GM12878 (cell line): Measurements from ENCODE around the gene TREH. TPM values are rescaled to one million over a fixed set of nuclear protein-coding genes. Genes with fewer than 3 reads are reported as not detected.

Source experiments
- ATAC-seq: fragments of 200-7000 bp; cut with Tn5 transposase; 3 replicates; pipeline ENCODE4 v1.9.1; 2020; ENCODE audit warnings: mild to moderate bottlenecking, moderate library complexity
- BruUV-seq: library from RNA; stranded (reverse); fragments of 400-500 nt; replicated peaks from 2 replicates; lab custom pipeline; 2021; lab: Mats Ljungman, UMichigan
- CTCF ChIA-PET: fragments of 300-600 bp; sonication (Branson Sonifier 250); formaldehyde crosslinking; extraction: SDS; loops from one replicate; lab custom pipeline; 2021; ENCODE audit warnings: inconsistent platforms; lab: Yijun Ruan, JAX
- POLR2A ChIA-PET: fragments of 350-600 bp; formaldehyde crosslinking; extraction: SDS; loops from one replicate; lab custom pipeline; 2021; ENCODE audit warnings: inconsistent platforms; lab: Charles Lee
- RAD21 ChIA-PET: fragments of 300-600 bp; sonication (Branson Sonifier 250); formaldehyde crosslinking; loops from one replicate; lab custom pipeline; 2023; ENCODE audit warnings: antibody characterized with exemption; ENCODE audit not compliant: unreplicated experiment; lab: Charles Lee
- SMC1A ChIA-PET: fragments of 300-600 bp; sonication (Branson Sonifier 250); formaldehyde crosslinking; loops from one replicate; lab custom pipeline; 2023; ENCODE audit not compliant: unreplicated experiment, uncharacterized antibody; lab: Charles Lee
- DNase-seq: peaks from one replicate; pipeline ENCODE4 v3.0.0-alpha.2; 2011; ENCODE audit warnings: low read depth, low spot score
- FAIRE-seq: peaks from 3 replicates; lab custom pipeline; 2011; peaks lifted over from hg19 to GRCh38; lab: Jason Lieb, UNC
- H2AFZ ChIP-seq: 2 replicates; pipeline ENCODE4 v1.6.0; 2011; ENCODE audit warnings: low read depth, low read length, control low read depth; ENCODE audit not compliant: control insufficient read depth
- H3K27ac ChIP-seq: 2 replicates; pipeline ENCODE4 v1.5.1; 2011; ENCODE audit warnings: control low read depth; ENCODE audit not compliant: control insufficient read depth, insufficient read depth
- H3K27me3 ChIP-seq, 2 experiments: replicated peaks in 1 of 2; 2 replicates each; pipeline versions ENCODE4 v1.6.0 to v1.6.1; 2011; ENCODE audit warnings: low read length in 1 of 2; ENCODE audit not compliant: control insufficient read depth in 2 of 2, insufficient read depth in 2 of 2
- H3K36me3 ChIP-seq, 2 experiments: 2 replicates each; pipeline ENCODE4 v1.5.1; 2011; ENCODE audit warnings: low read length in 1 of 2; ENCODE audit not compliant: control insufficient read depth in 2 of 2, insufficient read depth in 2 of 2
- H3K4me1 ChIP-seq: 2 replicates; pipeline ENCODE4 v1.6.1; 2011; ENCODE audit warnings: mild to moderate bottlenecking, low read length, moderate library complexity, mixed read lengths; ENCODE audit not compliant: control insufficient read depth, insufficient read depth
- H3K4me2 ChIP-seq: 2 replicates; pipeline ENCODE4 v1.6.0; 2011; ENCODE audit warnings: control low read depth; ENCODE audit not compliant: control insufficient read depth, insufficient read depth
- H3K4me3 ChIP-seq: fragments of 200-600 bp; sonication (generic); 2 replicates; pipeline ENCODE4 v1.5.1; 2016
- H3K79me2 ChIP-seq: 2 replicates; pipeline ENCODE4 v1.6.0; 2011; ENCODE audit warnings: low read length; ENCODE audit not compliant: control insufficient read depth, insufficient read depth
- H3K9ac ChIP-seq: 2 replicates; pipeline ENCODE4 v1.8.0; 2011; ENCODE audit warnings: low read length, control low read depth, mixed read lengths; ENCODE audit not compliant: control insufficient read depth, insufficient read depth
- H3K9me3 ChIP-seq: replicated peaks from 3 replicates; pipeline ENCODE4 v1.5.1; 2011; ENCODE audit warnings: mild to moderate bottlenecking, low read length; ENCODE audit not compliant: control insufficient read depth, insufficient read depth
- H4K20me1 ChIP-seq: 2 replicates; pipeline ENCODE4 v1.6.0; 2011; ENCODE audit not compliant: control insufficient read depth, insufficient read depth
- BMI1 ChIP-seq: fragments of 450-650 bp; IDR thresholded peaks from 2 replicates; pipeline ENCODE4 v1.6.1; 2016; ENCODE audit warnings: mild to moderate bottlenecking, moderate library complexity, borderline replicate concordance
- E2F4 ChIP-seq: IDR thresholded peaks from 2 replicates; pipeline ENCODE4 v1.6.1; 2012; ENCODE audit warnings: low read depth, low read length, improper control_type of control experiment
- IKZF2 ChIP-seq, 2 experiments: fragments of 450-650 bp; IDR thresholded peaks; 2 replicates each; pipeline ENCODE4 v1.6.1; 2017; ENCODE audit warnings: mild to moderate bottlenecking in 2 of 2, moderate library complexity in 2 of 2
- IRF4 ChIP-seq: IDR thresholded peaks from 2 replicates; pipeline ENCODE4 v1.6.1; 2011; ENCODE audit warnings: low read depth, low read length
- MEF2A ChIP-seq: IDR thresholded peaks from 2 replicates; pipeline ENCODE4 v1.6.1; 2011; ENCODE audit warnings: low read depth, mild to moderate bottlenecking, low read length, moderate library complexity; ENCODE audit not compliant: insufficient read depth
- NBN ChIP-seq: fragments of 450-650 bp; IDR thresholded peaks from 2 replicates; pipeline ENCODE4 v1.6.1; 2016
- NRF1 ChIP-seq: conservative IDR thresholded peaks from 2 replicates; pipeline ENCODE4 v1.6.1; 2011; ENCODE audit warnings: mild to moderate bottlenecking, low read depth, low read length, improper control_type of control experiment
- RAD51 ChIP-seq: fragments of 450-650 bp; IDR thresholded peaks from 2 replicates; pipeline ENCODE4 v1.6.1; 2016; ENCODE audit warnings: moderate library complexity, mild to moderate bottlenecking, inconsistent platforms
- WGBS: methylation state at CpG from one replicate; pipeline ENCODE4 v1.1.6; 2016; ENCODE audit warnings: low lambda C conversion rate; ENCODE audit not compliant: insufficient replicate concordance, insufficient coverage; ENCODE audit errors: missing lambda C conversion rate; 5-methylcytosine and 5-hydroxymethylcytosine counted together
- in situ Hi-C: fragments of 300-500 bp; cut with MboI; formaldehyde crosslinking; loops from 9 replicates; pipeline ENCODE4 v1.14.3; 2018; ENCODE audit warnings: mixed read lengths
- intact Hi-C: fragments of 100-400 bp; cut with micrococcal nuclease; formaldehyde crosslinking; loops from one replicate; pipeline ENCODE4 v1.14.2; 2022; ENCODE audit not compliant: unreplicated experiment
- polyA plus RNA-seq, 11 experiments: library from polyadenylated mRNA; depleted of rRNA in 4 of 11; unstranded in 6 of 11; stranded (reverse) in 5 of 11; fragments of >200 nt; fragmentation: Nextera tagmentation in 4 of 11; fragmentation: Illumina TruSeq in 1 of 11; extraction: Ambion mirVana in 4 of 11; extraction: Trizol in 1 of 11; gene quantifications; 1 replicate in 1 of 11; 2 replicates in 10 of 11; pipeline versions ENCODE4 v1.2.1 to v1.2.3, GENCODE V29; 2011 to 2016; ENCODE audit warnings: inconsistent platforms in 2 of 11, missing spikeins in 2 of 11, low read depth in 1 of 11
- total RNA-seq, 4 experiments: library from RNA; depleted of rRNA in 3 of 4; stranded (reverse); fragments of >200 nt in 3 of 4; fragmentation: Illumina TruSeq in 1 of 4; extraction: Trizol in 1 of 4; gene quantifications; 2 replicates each; pipeline versions ENCODE4 v1.2.1 to v1.2.3, GENCODE V29; 2013 to 2021
- TF ChIP-seq, protein P1 (sequence below): fragments of 450-650 bp; IDR thresholded peaks from 2 replicates; pipeline ENCODE4 v1.6.1; 2017; ENCODE audit warnings: mild to moderate bottlenecking, moderate library complexity

Gene TREH
- total and polyA plus RNA-seq, 10 of the 15 experiments (the other 5 are each of a cell fraction or from before 2014, with no cell fraction given) = not detected

- ChIA-PET CTCF (no interaction called here), RAD21 (interaction anchor here (0.7 kb wide), 1 partner anchor 29 kb away, joined by 3 read pairs; no protein-coding TSS in a partner anchor), SMC1A (no interaction called here), POLR2A (interaction anchor here (0.6 kb wide), 1 partner anchor 24 kb away, joined by 4 read pairs; no protein-coding TSS in a partner anchor)
- Histone ChIP-seq H2AFZ (no peak overlapping the region), H3K4me3 (no peak overlapping the region), H3K36me3 (no peaks in the 10 kb centered on the region), H3K9me3 (no peaks in the 10 kb centered on the region), H3K9ac (no peak overlapping the region), H4K20me1 (no peaks in the 10 kb centered on the region), H3K4me2 (no peak overlapping the region), H3K4me1 (no peaks in the 10 kb centered on the region), H3K27me3 (peaks cover 5 to 6% of the 10 kb centered on the region in 2 experiments), H3K79me2 (no peaks in the 10 kb centered on the region), H3K27ac (no peak overlapping the region)
- in situ Hi-C loops = no loop called here
- FAIRE-seq = no peak
- intact Hi-C loops = no loop called here
- BruUV-seq = no TSS peak
- WGBS = 41% methylated on average over 9 of the region's 9 CpGs
- no peak for DNase-seq
- no peak for TF ChIP-seq NRF1
- TF ChIP-seq E2F4 = no peak
- TF ChIP-seq BMI1 = no peak
- TF ChIP-seq IKZF2 (IDR thresholded peaks at IDR 0.05) = no peak
- TF ChIP-seq NBN = no peak
- no peak for TF ChIP-seq MEF2A
- TF ChIP-seq RAD51 = no peak
- TF ChIP-seq, protein P1, sequence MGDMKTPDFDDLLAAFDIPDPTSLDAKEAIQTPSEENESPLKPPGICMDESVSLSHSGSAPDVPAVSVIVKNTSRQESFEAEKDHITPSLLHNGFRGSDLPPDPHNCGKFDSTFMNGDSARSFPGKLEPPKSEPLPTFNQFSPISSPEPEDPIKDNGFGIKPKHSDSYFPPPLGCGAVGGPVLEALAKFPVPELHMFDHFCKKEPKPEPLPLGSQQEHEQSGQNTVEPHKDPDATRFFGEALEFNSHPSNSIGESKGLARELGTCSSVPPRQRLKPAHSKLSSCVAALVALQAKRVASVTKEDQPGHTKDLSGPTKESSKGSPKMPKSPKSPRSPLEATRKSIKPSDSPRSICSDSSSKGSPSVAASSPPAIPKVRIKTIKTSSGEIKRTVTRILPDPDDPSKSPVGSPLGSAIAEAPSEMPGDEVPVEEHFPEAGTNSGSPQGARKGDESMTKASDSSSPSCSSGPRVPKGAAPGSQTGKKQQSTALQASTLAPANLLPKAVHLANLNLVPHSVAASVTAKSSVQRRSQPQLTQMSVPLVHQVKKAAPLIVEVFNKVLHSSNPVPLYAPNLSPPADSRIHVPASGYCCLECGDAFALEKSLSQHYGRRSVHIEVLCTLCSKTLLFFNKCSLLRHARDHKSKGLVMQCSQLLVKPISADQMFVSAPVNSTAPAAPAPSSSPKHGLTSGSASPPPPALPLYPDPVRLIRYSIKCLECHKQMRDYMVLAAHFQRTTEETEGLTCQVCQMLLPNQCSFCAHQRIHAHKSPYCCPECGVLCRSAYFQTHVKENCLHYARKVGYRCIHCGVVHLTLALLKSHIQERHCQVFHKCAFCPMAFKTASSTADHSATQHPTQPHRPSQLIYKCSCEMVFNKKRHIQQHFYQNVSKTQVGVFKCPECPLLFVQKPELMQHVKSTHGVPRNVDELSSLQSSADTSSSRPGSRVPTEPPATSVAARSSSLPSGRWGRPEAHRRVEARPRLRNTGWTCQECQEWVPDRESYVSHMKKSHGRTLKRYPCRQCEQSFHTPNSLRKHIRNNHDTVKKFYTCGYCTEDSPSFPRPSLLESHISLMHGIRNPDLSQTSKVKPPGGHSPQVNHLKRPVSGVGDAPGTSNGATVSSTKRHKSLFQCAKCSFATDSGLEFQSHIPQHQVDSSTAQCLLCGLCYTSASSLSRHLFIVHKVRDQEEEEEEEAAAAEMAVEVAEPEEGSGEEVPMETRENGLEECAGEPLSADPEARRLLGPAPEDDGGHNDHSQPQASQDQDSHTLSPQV = no peak
- TF ChIP-seq IRF4 = no peak
- ATAC-seq = no peak
Measured at GRCh38 chr11:118622376-118623268, 56.8 kb downstream of the TREH start.
